H1 (cell line): ENCODE results near the gene TYK2. TPM values are rescaled to one million over a fixed set of nuclear protein-coding genes. Genes with fewer than 3 reads are reported as not detected.

Experiments
- CTCF ChIA-PET: fragments of 300-600 bp; sonication (Branson Sonifier 250); formaldehyde crosslinking; loops from one replicate; lab custom pipeline; 2021; ENCODE audit not compliant: partially characterized antibody; lab: Charles Lee
- POLR2A ChIA-PET: fragments of 300-600 bp; sonication (Branson Sonifier 250); formaldehyde crosslinking; loops from one replicate; lab custom pipeline; 2021; ENCODE audit warnings: inconsistent platforms; ENCODE audit not compliant: partially characterized antibody; lab: Charles Lee
- DNase-seq, 2 experiments: peaks; one replicate each; pipeline versions ENCODE4 v3.0.0 to v3.0.0-alpha.2; 2010 to 2022; ENCODE audit warnings: low spot score in 2 of 2, low read depth in 1 of 2, mixed read lengths in 1 of 2
- FAIRE-seq: peaks from 2 replicates; lab custom pipeline; 2011; peaks lifted over from hg19 to GRCh38; lab: Jason Lieb, UNC
- H2AFZ ChIP-seq: 2 replicates; pipeline ENCODE4 v1.8.1; 2012; ENCODE audit warnings: low read length, inconsistent platforms
- H2AK5ac ChIP-seq: 2 replicates; pipeline ENCODE4 v1.6.1; 2013; ENCODE audit warnings: low read depth, low read length
- H2BK120ac ChIP-seq: replicated peaks from 2 replicates; pipeline ENCODE3; 2013; ENCODE audit warnings: low read depth, low read length, inconsistent platforms
- H2BK12ac ChIP-seq: 2 replicates; pipeline ENCODE4 v1.6.1; 2013; ENCODE audit warnings: low read depth, low read length
- H2BK15ac ChIP-seq: 2 replicates; pipeline ENCODE4 v1.6.1; 2013; ENCODE audit warnings: low read length
- H2BK20ac ChIP-seq: 2 replicates; pipeline ENCODE4 v1.6.1; 2013; ENCODE audit warnings: low read length
- H2BK5ac ChIP-seq: 2 replicates; pipeline ENCODE4 v1.6.1; 2013; ENCODE audit warnings: low read depth, low read length
- H3K14ac ChIP-seq: 2 replicates; pipeline ENCODE4 v1.6.1; 2013; ENCODE audit warnings: inconsistent platforms; ENCODE audit not compliant: insufficient read length
- H3K18ac ChIP-seq: 2 replicates; pipeline ENCODE4 v1.6.1; 2013; ENCODE audit warnings: low read length; ENCODE audit errors: extremely low read depth
- H3K23ac ChIP-seq: 2 replicates; pipeline ENCODE4 v1.6.1; 2013; ENCODE audit warnings: inconsistent platforms; ENCODE audit not compliant: insufficient read length
- H3K23me2 ChIP-seq: 2 replicates; pipeline ENCODE4 v1.6.1; 2013; ENCODE audit warnings: low read depth, low read length
- H3K27ac ChIP-seq: 2 replicates; pipeline ENCODE4 v1.6.1; 2011; ENCODE audit warnings: low read depth, low read length, inconsistent platforms
- H3K27me3 ChIP-seq, 4 experiments: replicated peaks in 1 of 4; 1 replicate in 1 of 4; 2 replicates in 3 of 4; pipeline versions ENCODE4 v1.6.1 to v1.8.1; 2011 to 2013; ENCODE audit warnings: low read length in 3 of 4, mild to moderate bottlenecking in 3 of 4, inconsistent platforms in 2 of 4, mixed read lengths in 2 of 4, moderate library complexity in 1 of 4; ENCODE audit not compliant: control insufficient read depth in 3 of 4, insufficient read depth in 3 of 4; ENCODE audit errors: extremely low read depth in 1 of 4
- H3K36me3 ChIP-seq, 4 experiments: 2 replicates each; pipeline versions ENCODE4 v1.6.1 to v1.8.1; 2011 to 2013; ENCODE audit warnings: mild to moderate bottlenecking in 4 of 4, low read length in 3 of 4, moderate library complexity in 2 of 4, control low read depth in 1 of 4, inconsistent platforms in 1 of 4; ENCODE audit not compliant: insufficient read depth in 4 of 4, control insufficient read depth in 2 of 4
- H3K4ac ChIP-seq: replicated peaks from 2 replicates; pipeline ENCODE3; 2013; ENCODE audit warnings: low read length, low read depth, mixed read lengths, inconsistent platforms; ENCODE audit not compliant: insufficient read length
- H3K4me1 ChIP-seq, 4 experiments: replicated peaks in 1 of 4; 1 replicate in 1 of 4; 2 replicates in 3 of 4; pipeline versions ENCODE4 v1.6.1 to v1.8.1; 2011 to 2013; ENCODE audit warnings: low read length in 3 of 4, inconsistent platforms in 2 of 4, mixed read lengths in 1 of 4; ENCODE audit not compliant: insufficient read depth in 4 of 4, control insufficient read depth in 3 of 4
- H3K4me2 ChIP-seq, 2 experiments: 2 replicates each; pipeline versions ENCODE4 v1.6.1 to v1.8.1; 2011 to 2013; ENCODE audit warnings: low read depth in 2 of 2, low read length in 2 of 2, control low read depth in 1 of 2, inconsistent platforms in 1 of 2, mild to moderate bottlenecking in 1 of 2; ENCODE audit not compliant: insufficient read depth in 1 of 2
- H3K4me3 ChIP-seq, 4 experiments: fragments of 200-600, 300-600 bp in 1 of 4; sonication (generic), shearing (Covaris generic), sonication (Bioruptor Twin) in 1 of 4; 2 replicates each; pipeline versions ENCODE4 v1.5.1 to v1.8.1; 2011 to 2016; ENCODE audit warnings: low read length in 4 of 4, low read depth in 3 of 4, control low read depth in 2 of 4, inconsistent platforms in 2 of 4, mild to moderate bottlenecking in 2 of 4, mixed read lengths in 1 of 4, moderate library complexity in 1 of 4; ENCODE audit not compliant: insufficient read depth in 2 of 4; ENCODE audit errors: extremely low read depth in 1 of 4
- H3K56ac ChIP-seq: replicated peaks from 2 replicates; pipeline ENCODE3; 2013; ENCODE audit warnings: low read depth, mild to moderate bottlenecking, mixed read lengths, low read length, inconsistent platforms; ENCODE audit not compliant: insufficient read length
- H3K79me1 ChIP-seq: 2 replicates; pipeline ENCODE4 v1.6.1; 2013; ENCODE audit warnings: low read depth, low read length, control low read depth
- H3K79me2 ChIP-seq, 2 experiments: 2 replicates each; pipeline versions ENCODE4 v1.6.1 to v1.8.1; 2012 to 2013; ENCODE audit warnings: low read length in 2 of 2, mild to moderate bottlenecking in 2 of 2, inconsistent platforms in 1 of 2; ENCODE audit not compliant: insufficient read depth in 2 of 2, control insufficient read depth in 1 of 2
- H3K9ac ChIP-seq, 4 experiments: replicated peaks in 1 of 4; 1 replicate in 1 of 4; 2 replicates in 3 of 4; pipeline versions ENCODE4 v1.6.1 to v1.8.1; 2011 to 2013; ENCODE audit warnings: low read depth in 3 of 4, low read length in 3 of 4, control low read depth in 2 of 4, mild to moderate bottlenecking in 2 of 4, moderate library complexity in 2 of 4, inconsistent platforms in 1 of 4; ENCODE audit errors: extremely low read depth in 1 of 4
- H3K9me3 ChIP-seq, 2 experiments: 2 replicates each; pipeline versions ENCODE4 v1.6.1 to v1.8.1; 2012 to 2013; ENCODE audit warnings: mild to moderate bottlenecking in 2 of 2, moderate library complexity in 2 of 2, control low read depth in 1 of 2, inconsistent platforms in 1 of 2, low read depth in 1 of 2, low read length in 1 of 2, mixed read lengths in 1 of 2; ENCODE audit not compliant: insufficient read depth in 2 of 2
- H4K20me1 ChIP-seq, 2 experiments: replicated peaks in 1 of 2; 2 replicates each; pipeline versions ENCODE3 to v1.8.1; 2011 to 2013; ENCODE audit warnings: inconsistent platforms in 2 of 2, low read length in 2 of 2, mild to moderate bottlenecking in 1 of 2; ENCODE audit not compliant: insufficient read depth in 2 of 2, control insufficient read depth in 1 of 2
- H4K5ac ChIP-seq: 2 replicates; pipeline ENCODE4 v1.6.1; 2013; ENCODE audit warnings: low read length, low read depth, mixed read lengths, inconsistent platforms; ENCODE audit not compliant: insufficient read length
- H4K8ac ChIP-seq: 2 replicates; pipeline ENCODE4 v1.8.0; 2013; ENCODE audit warnings: mild to moderate bottlenecking, moderate library complexity, low read length, inconsistent platforms; ENCODE audit not compliant: insufficient read depth; ENCODE audit errors: extremely low read depth
- H4K91ac ChIP-seq: replicated peaks from 2 replicates; pipeline ENCODE3; 2013; ENCODE audit warnings: low read length, mixed read lengths, inconsistent platforms; ENCODE audit not compliant: insufficient read length
- GTF2F1 ChIP-seq: IDR thresholded peaks from 2 replicates; pipeline ENCODE4 v1.6.1; 2012; ENCODE audit warnings: low read depth, low read length, improper control_type of control experiment, borderline replicate concordance
- RBBP5 ChIP-seq: IDR thresholded peaks from 2 replicates; pipeline ENCODE4 v1.7.1; 2012; ENCODE audit warnings: low read depth, mild to moderate bottlenecking, inconsistent platforms, low read length, moderate library complexity, borderline replicate concordance
- TCF12 ChIP-seq: IDR thresholded peaks from 2 replicates; pipeline ENCODE4 v1.6.1; 2011; ENCODE audit warnings: low read depth, mild to moderate bottlenecking, low read length
- WGBS, 2 experiments: shearing (Covaris generic) in 1 of 2; methylation state at CpG; one replicate each; pipeline versions ENCODE4 v1.1.6 to v1.1.7; 2013 to 2015; ENCODE audit warnings: low lambda C conversion rate in 2 of 2, mixed read lengths in 2 of 2, inconsistent platforms in 1 of 2, low coverage in 1 of 2, missing lambda C conversion rate in 1 of 2; ENCODE audit not compliant: insufficient replicate concordance in 2 of 2, insufficient coverage in 1 of 2, insufficient read length in 1 of 2; ENCODE audit errors: extremely low coverage in 1 of 2, missing lambda C conversion rate in 1 of 2; 5-methylcytosine and 5-hydroxymethylcytosine counted together
- polyA plus RNA-seq, 7 experiments: library from polyadenylated mRNA; depleted of rRNA in 3 of 7; stranded (reverse) in 5 of 7; unstranded in 2 of 7; fragments of >200 nt in 5 of 7; fragments of 200-250 nt in 2 of 7; gene quantifications; 1 replicate in 5 of 7; 2 replicates in 1 of 7; 4 replicates in 1 of 7; pipeline versions ENCODE4 v1.2.1 to v1.2.3, GENCODE V29; 2011 to 2013; ENCODE audit warnings: missing spikeins in 2 of 7, mixed read lengths in 2 of 7
- total RNA-seq: library from RNA; stranded (reverse); fragmentation: NEBNext Ultra II Directional; extraction: Animal tissue kit (Norgen Biotek cat#: 25700); gene quantifications from 2 replicates; pipeline ENCODE4 v1.2.1, GENCODE V29; 2021

The TYK2 gene
- total and polyA plus RNA-seq, 2 of the 8 experiments (the other 6 are each of a cell fraction or from before 2014, with no cell fraction given): 32.1 to 40.8 TPM

GRCh38 chr19:10398819-10399218 lies 18.4 kb upstream of the TYK2 start:
- TF ChIP-seq GTF2F1 (no peak), RBBP5 (no peak), TCF12 (no peak)
- H4K91ac ChIP-seq: no peak overlapping the region
- no peak for FAIRE-seq
- CTCF ChIA-PET: interaction anchor here (0.8 to 10.5 kb wide), 2 partner anchors 16 to 129 kb away, joined by 3 to 172 read pairs; no protein-coding TSS in a partner anchor
- H3K4me2 ChIP-seq: no peak overlapping the region
- no peak overlapping the region for H2BK20ac ChIP-seq
- POLR2A ChIA-PET: interaction anchor here (0.9 to 2.0 kb wide), 3 partner anchors 10 to 17 kb away, joined by 3 to 5 read pairs (median 4); no protein-coding TSS in a partner anchor
- H3K18ac ChIP-seq: no peak overlapping the region
- H4K20me1 ChIP-seq: peaks cover 9 to 35% of the 10 kb centered on the region in 2 experiments
- no peak overlapping the region for H3K14ac ChIP-seq
- no peak overlapping the region for H2BK12ac ChIP-seq
- H2BK15ac ChIP-seq: no peak overlapping the region
- H2AK5ac ChIP-seq: no peak overlapping the region
- H3K4me1 ChIP-seq: peaks cover 0 to under 1% (median under 1%) of the 10 kb centered on the region in 4 experiments; a peak in 2 of 7 replicates
- H2BK5ac ChIP-seq: no peak overlapping the region
- H3K4me3 ChIP-seq: no peak overlapping the region
- no peak overlapping the region for H2BK120ac ChIP-seq
- H3K36me3 ChIP-seq: peaks cover 0 to 22% (median 10%) of the 10 kb centered on the region in 4 experiments; a peak in 6 of 8 replicates
- H3K9ac ChIP-seq: no peak overlapping the region
- H3K4ac ChIP-seq: no peak overlapping the region
- no peak overlapping the region for H3K27ac ChIP-seq
- no peaks in the 10 kb centered on the region for H3K9me3 ChIP-seq
- H4K5ac ChIP-seq: no peak overlapping the region
- peaks cover 10% of the 10 kb centered on the region for H3K79me1 ChIP-seq
- no peak overlapping the region for H2AFZ ChIP-seq
- H3K27me3 ChIP-seq: no peaks in the 10 kb centered on the region
- DNase-seq: no peak
- H4K8ac ChIP-seq: no peak overlapping the region
- peaks cover 9% of the 10 kb centered on the region; the same call in 1 of the 2 replicates for H3K23me2 ChIP-seq
- no peak overlapping the region for H3K23ac ChIP-seq
- H3K79me2 ChIP-seq: peaks cover 17 to 59% of the 10 kb centered on the region in 2 experiments
- H3K56ac ChIP-seq: no peak overlapping the region
- 92% methylated on average over 9 of the region's 9 CpGs; no CpG with 5 or more reads in 1 of the 2 experiments for WGBS, 2 experiments
